ENCODE measurements around the gene KDM8. TPM values are rescaled to one million over a fixed set of nuclear protein-coding genes. Genes with fewer than 3 reads are reported as not detected.

Gene KDM8
- total and polyA plus RNA-seq, 2 experiments from 2014 or later: 5.1 to 5.7 TPM

- H3K9me2 ChIP-seq (ENCODE audit: insufficient read depth): no peaks in the 10 kb centered on the region
- peaks cover 13% of the 10 kb centered on the region for H3K27me3 Mint-ChIP-seq (ENCODE audit: insufficient read depth, low read depth, poor library complexity)
- peak overlapping the region; percentile 100 for H3K27ac Mint-ChIP-seq
- H3K4me2 ChIP-seq: peak overlapping the region; percentile 96
- no peaks in the 10 kb centered on the region for H3K27me3 ChIP-seq (ENCODE audit: insufficient read depth)
- peak overlapping the region; percentile 65 for H3K4me3 ChIP-seq
- peaks cover 14% of the 10 kb centered on the region for H3K79me2 ChIP-seq (replicated peaks; ENCODE audit: insufficient read depth)
- peaks cover 4% of the 10 kb centered on the region; the same call in 1 of the 2 replicates for H3K4me1 ChIP-seq (ENCODE audit: insufficient read depth)
- H3K4me1 Mint-ChIP-seq: peaks cover 9% of the 10 kb centered on the region; the same call in 2 of the 3 replicates
- H3K27ac ChIP-seq (ENCODE audit: low read depth): peak overlapping the region; percentile 96
- TF ChIP-seq REST (IDR thresholded peaks at IDR 0.05; ENCODE audit: unreplicated experiment) (no peak), ZNF331 (CRISPR knock-in tag; IDR thresholded peaks at IDR 0.05; ENCODE audit: low read depth) (no peak), ZNF114 (CRISPR knock-in tag; IDR thresholded peaks at IDR 0.05) (no peak), CREB1 (CRISPR knock-in tag; IDR thresholded peaks at IDR 0.05; ENCODE audit: low read depth) (no peak), CTCF (conservative IDR thresholded peaks at IDR 0.05; ENCODE audit: low read depth in 2 of 2) (no peak), STAT1 (IDR thresholded peaks at IDR 0.05; ENCODE audit: unreplicated experiment) (no peak), ETS1 (IDR thresholded peaks at IDR 0.05) (no peak), POLR2AphosphoS5 (IDR thresholded peaks at IDR 0.05; ENCODE audit: low read depth) (no peak)
- peak overlapping the region; percentile 64 for H2AFZ ChIP-seq
- H3K36me3 ChIP-seq (ENCODE audit: insufficient read depth): no peaks in the 10 kb centered on the region
- ATAC-seq (no peak), DNase-seq (ENCODE audit: low spot score) (no peak)
- no peaks in the 10 kb centered on the region for H4K20me1 ChIP-seq (replicated peaks; ENCODE audit: insufficient read depth)
- peak overlapping the region; percentile 96 for H3K4me3 Mint-ChIP-seq
- no peaks in the 10 kb centered on the region for H3F3A ChIP-seq (replicated peaks; ENCODE audit: low read depth)
- no peaks in the 10 kb centered on the region for H3K36me3 Mint-ChIP-seq (ENCODE audit: low read depth)
- peaks cover 7% of the 10 kb centered on the region for H3K9me3 Mint-ChIP-seq
These were observed 1.1 kb downstream of the KDM8 start for GRCh38 chr16:27204312-27204915.
